ENCODE results near the gene RFX5. TPM values are rescaled to one million over a fixed set of nuclear protein-coding genes. Genes with fewer than 3 reads are reported as not detected.

The RFX5 gene
- total and polyA plus RNA-seq, 9 of the 15 experiments (the other 6 are each of a cell fraction or from before 2014, with no cell fraction given) = 3.8 to 48.2 (median 32.2) TPM

DNA sequence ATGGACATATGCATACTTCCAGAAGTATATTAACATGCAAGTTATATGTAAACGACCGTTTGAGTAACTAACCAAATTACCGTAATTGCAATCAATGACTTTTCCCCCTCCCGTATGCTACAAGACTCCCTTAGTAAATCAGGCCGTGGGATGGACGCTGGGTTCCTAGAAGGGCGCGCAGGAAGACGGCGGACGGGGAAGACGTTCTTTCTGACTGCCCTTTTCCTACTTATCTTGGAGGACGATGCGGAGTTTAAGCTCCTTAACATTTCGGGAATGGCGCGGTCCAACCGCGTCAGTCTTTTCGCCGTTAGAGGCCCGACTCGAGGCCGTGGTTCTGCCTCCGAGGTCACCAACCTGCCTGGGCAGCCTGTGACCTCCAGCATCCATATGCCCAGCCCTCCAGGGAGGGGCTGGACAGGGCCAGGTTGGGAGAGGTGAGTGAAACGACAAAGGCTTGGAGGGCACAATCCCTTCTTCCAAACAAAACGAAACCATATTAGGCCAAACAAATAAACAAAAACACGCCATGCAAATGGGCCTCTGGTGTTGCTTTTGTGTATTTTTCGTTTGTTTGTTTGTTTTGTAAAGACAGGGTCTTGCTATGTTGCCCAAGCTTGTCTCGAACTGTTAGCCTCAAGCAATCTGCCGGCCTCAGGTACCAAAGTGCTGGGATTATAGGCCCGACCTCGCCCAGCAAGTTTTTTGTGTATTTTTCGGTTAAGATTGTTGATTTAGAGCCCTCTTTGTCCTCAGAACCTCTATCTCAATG is 19.0 kb downstream of the RFX5 start (continued):
- TF ChIP-seq MYC (IDR thresholded peaks at IDR 0.05; ENCODE audit: low read depth, low read length) (peak; percentile 23; the same call in 1 of the 2 replicates), MYC (CRISPR knock-in tag; IDR thresholded peaks at IDR 0.05; ENCODE audit: borderline replicate concordance, low read depth) (no peak), SIN3A (IDR thresholded peaks at IDR 0.05; ENCODE audit: borderline replicate concordance in 2 of 2, control insufficient read depth in 1 of 2, low read depth in 2 of 2, low read length in 2 of 2) (no peak), POLR3A (IDR thresholded peaks at IDR 0.05; ENCODE audit: borderline replicate concordance, extremely low read depth, insufficient read depth, insufficient read length) (no peak)
- TF ChIP-seq, protein P1, sequence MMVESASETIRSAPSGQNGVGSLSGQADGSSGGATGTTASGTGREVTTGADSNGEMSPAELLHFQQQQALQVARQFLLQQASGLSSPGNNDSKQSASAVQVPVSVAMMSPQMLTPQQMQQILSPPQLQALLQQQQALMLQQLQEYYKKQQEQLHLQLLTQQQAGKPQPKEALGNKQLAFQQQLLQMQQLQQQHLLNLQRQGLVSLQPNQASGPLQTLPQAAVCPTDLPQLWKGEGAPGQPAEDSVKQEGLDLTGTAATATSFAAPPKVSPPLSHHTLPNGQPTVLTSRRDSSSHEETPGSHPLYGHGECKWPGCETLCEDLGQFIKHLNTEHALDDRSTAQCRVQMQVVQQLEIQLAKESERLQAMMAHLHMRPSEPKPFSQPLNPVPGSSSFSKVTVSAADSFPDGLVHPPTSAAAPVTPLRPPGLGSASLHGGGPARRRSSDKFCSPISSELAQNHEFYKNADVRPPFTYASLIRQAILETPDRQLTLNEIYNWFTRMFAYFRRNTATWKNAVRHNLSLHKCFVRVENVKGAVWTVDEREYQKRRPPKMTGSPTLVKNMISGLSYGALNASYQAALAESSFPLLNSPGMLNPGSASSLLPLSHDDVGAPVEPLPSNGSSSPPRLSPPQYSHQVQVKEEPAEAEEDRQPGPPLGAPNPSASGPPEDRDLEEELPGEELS (CRISPR knock-in tag; IDR thresholded peaks at IDR 0.05; ENCODE audit: borderline replicate concordance) = no peak

Data from K562 (cell line).